H1 (cell line): Measurements from ENCODE around the gene GOLGA1. TPM values are rescaled to one million over a fixed set of nuclear protein-coding genes. Genes with fewer than 3 reads are reported as not detected.

Source experiments
- ATF2 ChIP-seq: IDR thresholded peaks from 2 replicates; pipeline ENCODE4 v1.6.1; 2012; ENCODE audit warnings: low read length, inconsistent platforms
- CHD7 ChIP-seq: fragments of 300-600 bp; sonication (generic); IDR thresholded peaks from 2 replicates; pipeline ENCODE4 v1.7.1; 2012; ENCODE audit warnings: low read length, moderate library complexity, mild to moderate bottlenecking, inconsistent platforms; ENCODE audit not compliant: insufficient replicate concordance
- CTBP2 ChIP-seq: IDR thresholded peaks from 2 replicates; pipeline ENCODE4 v1.7.0; 2011; ENCODE audit warnings: borderline replicate concordance, mild to moderate bottlenecking, moderate library complexity, mixed read lengths, low read length; ENCODE audit not compliant: insufficient read depth, insufficient read length
- E2F6 ChIP-seq: IDR thresholded peaks from 2 replicates; pipeline ENCODE4 v1.6.1; 2012; ENCODE audit warnings: inconsistent platforms
- EP300 ChIP-seq, 2 experiments: IDR thresholded peaks; 1 replicate in 1 of 2; 2 replicates in 1 of 2; pipeline ENCODE4 v1.6.1; 2011 to 2012; ENCODE audit warnings: low read depth in 2 of 2, low read length in 2 of 2, mild to moderate bottlenecking in 2 of 2, borderline replicate concordance in 1 of 2, inconsistent platforms in 1 of 2, moderate library complexity in 1 of 2
- GTF2F1 ChIP-seq: IDR thresholded peaks from 2 replicates; pipeline ENCODE4 v1.6.1; 2012; ENCODE audit warnings: low read depth, low read length, improper control_type of control experiment, borderline replicate concordance
- JUN ChIP-seq: IDR thresholded peaks from 2 replicates; pipeline ENCODE4 v1.6.1; 2011; ENCODE audit warnings: low read depth, mild to moderate bottlenecking, improper control_type of control experiment, low read length
- SP2 ChIP-seq: IDR thresholded peaks from 2 replicates; pipeline ENCODE4 v1.6.1; 2012; ENCODE audit warnings: mild to moderate bottlenecking, low read length, inconsistent platforms
- TEAD4 ChIP-seq: IDR thresholded peaks from 2 replicates; pipeline ENCODE4 v1.6.1; 2012; ENCODE audit warnings: low read depth, low read length, inconsistent platforms, mixed read lengths
- polyA plus RNA-seq, 7 experiments: library from polyadenylated mRNA; depleted of rRNA in 3 of 7; stranded (reverse) in 5 of 7; unstranded in 2 of 7; fragments of >200 nt in 5 of 7; fragments of 200-250 nt in 2 of 7; gene quantifications; 1 replicate in 5 of 7; 2 replicates in 1 of 7; 4 replicates in 1 of 7; pipeline versions ENCODE4 v1.2.1 to v1.2.3, GENCODE V29; 2011 to 2013; ENCODE audit warnings: missing spikeins in 2 of 7, mixed read lengths in 2 of 7
- total RNA-seq: library from RNA; stranded (reverse); fragmentation: NEBNext Ultra II Directional; extraction: Animal tissue kit (Norgen Biotek cat#: 25700); gene quantifications from 2 replicates; pipeline ENCODE4 v1.2.1, GENCODE V29; 2021

GOLGA1 gene
- total and polyA plus RNA-seq, 2 of the 8 experiments (the other 6 are each of a cell fraction or from before 2014, with no cell fraction given), result 4.8 to 6.5 TPM

GRCh38 chr9:124871156-124871561 is 69.7 kb downstream of the GOLGA1 start (continued):
- TF ChIP-seq CHD7, result no peak
- TF ChIP-seq E2F6, result no peak
- TF ChIP-seq TEAD4, result no peak
- TF ChIP-seq JUN, result no peak
- no peak for TF ChIP-seq SP2
- no peak for TF ChIP-seq ATF2
- no peak for TF ChIP-seq EP300 (IDR thresholded peaks at IDR 0.05; ENCODE audit: borderline replicate concordance in 1 of 2, low read depth in 2 of 2, low read length in 2 of 2)
- no peak for TF ChIP-seq GTF2F1
- TF ChIP-seq CTBP2, result no peak
